GM20000 (cell line): Measurements from ENCODE around the gene GPR65.
A peak's percentile ranks its signal among the peaks of the same experiment; 100 is the strongest.

Source experiments
- DNase-seq: peaks from one replicate; pipeline ENCODE4 v3.0.0; 2012; ENCODE audit warnings: low spot score
- CTCF ChIP-seq: IDR thresholded peaks from 2 replicates; pipeline ENCODE4 v1.5.1; 2012; ENCODE audit warnings: mild to moderate bottlenecking, control low read depth; ENCODE audit errors: extremely low read depth, missing control alignments

Gene GPR65

GRCh38 chr14:87994974-87995373 is 10.0 kb upstream of the GPR65 start:
- peak; percentile 56 for DNase-seq
- TF ChIP-seq CTCF, result no peak

- DNase-seq, result no peak
- TF ChIP-seq CTCF, result no peak
Observed at GRCh38 chr14:87995500-87996290, 9.2 kb upstream of the GPR65 start.

- DNase-seq, result no peak
- TF ChIP-seq CTCF, result no peak
Observed at GRCh38 chr14:87996291-87996592, 8.7 kb upstream of the GPR65 start.

GRCh38 chr14:87998482-87998881 is 6.5 kb upstream of the GPR65 start:
- DNase-seq, result no peak

GRCh38 chr14:87999277-87999676 is 5.7 kb upstream of the GPR65 start:
- no peak for DNase-seq
- TF ChIP-seq CTCF, result no peak

More at GRCh38 chr14:87998482-87998881, 6.5 kb upstream of the GPR65 start:
- no peak for TF ChIP-seq CTCF

- TF ChIP-seq CTCF, result no peak
- no peak for DNase-seq
Observed at GRCh38 chr14:88002421-88003075, 2.4 kb upstream of the GPR65 start.

- no peak for DNase-seq
- no peak for TF ChIP-seq CTCF
Observed at GRCh38 chr14:88003425-88003824, 1.5 kb upstream of the GPR65 start.
